Peyer's patch (tissue), 4 donors: ENCODE measurements around the gene LRRTM3.

Source experiments
- CTCF ChIP-seq, 6 experiments: fragments of 450-650 bp in 4 of 6; fragments of 200-600 bp in 2 of 6; sonication (generic) in 1 of 6; IDR thresholded peaks; one replicate each; pipeline ENCODE4 v1.5.1; 2017 to 2019; ENCODE audit warnings: antibody characterized with exemption in 6 of 6, mild to moderate bottlenecking in 3 of 6, moderate library complexity in 1 of 6
- POLR2A ChIP-seq, 2 donors: fragments of 450-650 bp; IDR thresholded peaks; one replicate each; pipeline ENCODE4 v1.5.1; 2017; ENCODE audit warnings: antibody characterized with exemption in 2 of 2, mild to moderate bottlenecking in 2 of 2, moderate library complexity in 2 of 2

- TF ChIP-seq CTCF (IDR thresholded peaks at IDR 0.05), result no peak
- TF ChIP-seq POLR2A (IDR thresholded peaks at IDR 0.05), result no peak
Measured at GRCh38 chr10:66880826-66881225, 45.0 kb upstream of the LRRTM3 start.
